ENCODE results near the gene TMEM184B. TPM values are rescaled to one million over a fixed set of nuclear protein-coding genes. Genes with fewer than 3 reads are reported as not detected.

The TMEM184B gene
- total RNA-seq, 4 donors from 2014 or later: 25.4 to 40.7 (median 31.2) TPM

DNA sequence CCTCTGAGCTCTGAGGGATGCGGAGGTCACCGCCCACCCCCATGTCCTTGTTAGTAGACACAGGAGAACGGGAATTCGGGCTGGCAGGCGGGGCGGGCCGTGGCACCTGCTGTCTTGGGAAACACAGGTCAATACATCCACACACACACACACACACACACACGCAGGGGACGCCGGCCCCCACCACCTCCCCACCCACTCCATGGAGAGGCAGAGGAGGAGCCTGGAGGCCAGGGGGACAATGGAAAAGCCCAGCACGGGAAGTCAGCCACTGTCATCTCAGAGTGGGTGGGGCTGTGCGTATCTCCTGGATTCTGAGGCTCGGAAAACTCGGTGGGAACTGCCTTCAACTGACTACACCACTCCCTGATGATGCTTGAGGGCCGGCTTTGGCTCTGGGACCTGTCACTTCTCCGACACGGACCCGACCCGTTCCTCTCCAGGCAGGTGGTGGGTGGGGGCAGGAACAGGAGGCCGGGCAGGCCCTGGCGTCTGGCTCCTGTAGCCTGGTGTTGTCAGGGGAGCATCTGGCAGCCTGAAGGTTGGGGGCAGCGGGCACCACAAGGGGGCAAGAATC is 18.5 kb upstream of the TMEM184B start:
- Histone ChIP-seq H3K27ac (peak overlapping the region; percentile 45 to 72 (median 70)), H3K36me3 (peaks cover 0 to 62% of the 10 kb centered on the region in 2 donors), H3K27me3 (no peaks in the 10 kb centered on the region), H3K4me1 (peaks cover 3 to 4% of the 10 kb centered on the region in 2 donors), H3K4me3 (no peak overlapping the region), H3K9me3 (no peaks in the 10 kb centered on the region)
- intact Hi-C loops (cut with DNase I; ENCODE audit: low total_unique reads): no loop called here
- DNase-seq (no peak), ATAC-seq (peak in 1 of 2 donors; percentile 40)
- TF ChIP-seq POLR2A (IDR thresholded peaks at IDR 0.05): peak in 1 of 2 donors; percentile 14
- TF ChIP-seq, protein P1, sequence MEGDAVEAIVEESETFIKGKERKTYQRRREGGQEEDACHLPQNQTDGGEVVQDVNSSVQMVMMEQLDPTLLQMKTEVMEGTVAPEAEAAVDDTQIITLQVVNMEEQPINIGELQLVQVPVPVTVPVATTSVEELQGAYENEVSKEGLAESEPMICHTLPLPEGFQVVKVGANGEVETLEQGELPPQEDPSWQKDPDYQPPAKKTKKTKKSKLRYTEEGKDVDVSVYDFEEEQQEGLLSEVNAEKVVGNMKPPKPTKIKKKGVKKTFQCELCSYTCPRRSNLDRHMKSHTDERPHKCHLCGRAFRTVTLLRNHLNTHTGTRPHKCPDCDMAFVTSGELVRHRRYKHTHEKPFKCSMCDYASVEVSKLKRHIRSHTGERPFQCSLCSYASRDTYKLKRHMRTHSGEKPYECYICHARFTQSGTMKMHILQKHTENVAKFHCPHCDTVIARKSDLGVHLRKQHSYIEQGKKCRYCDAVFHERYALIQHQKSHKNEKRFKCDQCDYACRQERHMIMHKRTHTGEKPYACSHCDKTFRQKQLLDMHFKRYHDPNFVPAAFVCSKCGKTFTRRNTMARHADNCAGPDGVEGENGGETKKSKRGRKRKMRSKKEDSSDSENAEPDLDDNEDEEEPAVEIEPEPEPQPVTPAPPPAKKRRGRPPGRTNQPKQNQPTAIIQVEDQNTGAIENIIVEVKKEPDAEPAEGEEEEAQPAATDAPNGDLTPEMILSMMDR (IDR thresholded peaks at IDR 0.05 in 4 of 5, conservative IDR thresholded peaks at IDR 0.05 in 1 of 5): no peak
- in situ Hi-C loops (cut with MboI; ENCODE audit: low sequenced_read_pairs in 4 of 4): no loop called here

DNA sequence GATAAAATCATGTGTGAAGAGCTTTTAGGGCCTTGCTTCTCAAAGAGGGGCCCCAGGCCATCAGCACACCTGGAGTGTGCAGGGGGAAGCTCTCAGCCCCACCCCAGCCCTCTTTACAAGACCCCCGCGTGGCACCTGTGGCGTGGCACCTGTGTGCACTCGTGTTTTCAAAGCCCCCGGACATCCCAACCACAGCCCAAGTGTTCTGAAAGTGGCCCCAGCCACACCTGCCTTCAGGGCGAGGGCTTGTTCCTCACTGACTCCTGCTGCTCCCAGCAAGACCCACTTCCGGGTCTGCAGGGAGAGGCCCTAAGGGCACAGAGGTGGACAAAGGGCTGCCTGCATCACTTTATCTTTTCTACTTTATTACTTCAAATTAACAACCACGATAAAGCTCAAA is 17.5 kb upstream of the TMEM184B start:
- no peaks in the 10 kb centered on the region for H3K27me3 ChIP-seq
- H3K9me3 ChIP-seq: no peaks in the 10 kb centered on the region
- H3K27ac ChIP-seq: peak overlapping the region in 1 of 4 donors; percentile 68
- in situ Hi-C loops (cut with MboI; ENCODE audit: low sequenced_read_pairs in 4 of 4) (no loop called here), intact Hi-C loops (cut with DNase I; ENCODE audit: low total_unique reads) (no loop called here)
- ATAC-seq: no peak
- no peak for TF ChIP-seq POLR2A (IDR thresholded peaks at IDR 0.05)
- TF ChIP-seq, protein P1 (IDR thresholded peaks at IDR 0.05 in 4 of 5, conservative IDR thresholded peaks at IDR 0.05 in 1 of 5): no peak
- H3K4me1 ChIP-seq: no peaks in the 10 kb centered on the region
- DNase-seq: no peak
- H3K4me3 ChIP-seq: no peak overlapping the region
- peaks cover 0 to 53% of the 10 kb centered on the region in 2 donors for H3K36me3 ChIP-seq

DNA sequence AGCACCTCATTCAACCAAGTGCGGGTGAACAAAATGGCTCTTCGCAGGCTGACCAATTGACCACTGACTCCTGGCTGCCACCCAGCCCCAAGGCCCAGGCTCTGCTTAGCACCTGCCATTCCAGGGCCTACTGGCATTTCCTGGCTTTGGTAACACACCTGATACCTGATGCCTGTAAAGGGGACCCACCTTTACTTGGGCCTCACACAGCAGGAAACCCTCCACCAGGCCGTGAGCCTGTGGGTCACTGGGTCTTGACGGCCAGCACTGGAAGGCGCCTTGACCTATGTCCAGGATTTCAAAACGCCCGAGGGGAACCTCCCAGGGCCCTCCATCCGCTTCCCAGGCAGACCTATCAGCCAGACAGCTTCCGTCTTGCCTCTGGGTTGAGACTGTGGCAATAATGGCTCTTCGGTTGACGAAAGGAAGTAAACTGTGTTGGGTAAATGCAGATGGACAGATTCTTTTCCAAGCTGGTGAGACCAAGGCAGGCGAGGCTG is 16.8 kb upstream of the TMEM184B start:
- DNase-seq: no peak
- Histone ChIP-seq H3K27ac (peak overlapping the region in 2 of 4 donors; percentile 13 to 68), H3K4me3 (no peak overlapping the region), H3K4me1 (peaks cover 0 to 3% of the 10 kb centered on the region in 2 donors), H3K9me3 (no peaks in the 10 kb centered on the region), H3K27me3 (no peaks in the 10 kb centered on the region), H3K36me3 (peaks cover 0 to 46% of the 10 kb centered on the region in 2 donors)
- intact Hi-C loops (cut with DNase I; ENCODE audit: low total_unique reads) (no loop called here), in situ Hi-C loops (cut with MboI; ENCODE audit: low sequenced_read_pairs in 4 of 4) (no loop called here)
- TF ChIP-seq, protein P1 (IDR thresholded peaks at IDR 0.05 in 4 of 5, conservative IDR thresholded peaks at IDR 0.05 in 1 of 5): no peak
- no peak for TF ChIP-seq POLR2A (IDR thresholded peaks at IDR 0.05)
- ATAC-seq: no peak

DNA sequence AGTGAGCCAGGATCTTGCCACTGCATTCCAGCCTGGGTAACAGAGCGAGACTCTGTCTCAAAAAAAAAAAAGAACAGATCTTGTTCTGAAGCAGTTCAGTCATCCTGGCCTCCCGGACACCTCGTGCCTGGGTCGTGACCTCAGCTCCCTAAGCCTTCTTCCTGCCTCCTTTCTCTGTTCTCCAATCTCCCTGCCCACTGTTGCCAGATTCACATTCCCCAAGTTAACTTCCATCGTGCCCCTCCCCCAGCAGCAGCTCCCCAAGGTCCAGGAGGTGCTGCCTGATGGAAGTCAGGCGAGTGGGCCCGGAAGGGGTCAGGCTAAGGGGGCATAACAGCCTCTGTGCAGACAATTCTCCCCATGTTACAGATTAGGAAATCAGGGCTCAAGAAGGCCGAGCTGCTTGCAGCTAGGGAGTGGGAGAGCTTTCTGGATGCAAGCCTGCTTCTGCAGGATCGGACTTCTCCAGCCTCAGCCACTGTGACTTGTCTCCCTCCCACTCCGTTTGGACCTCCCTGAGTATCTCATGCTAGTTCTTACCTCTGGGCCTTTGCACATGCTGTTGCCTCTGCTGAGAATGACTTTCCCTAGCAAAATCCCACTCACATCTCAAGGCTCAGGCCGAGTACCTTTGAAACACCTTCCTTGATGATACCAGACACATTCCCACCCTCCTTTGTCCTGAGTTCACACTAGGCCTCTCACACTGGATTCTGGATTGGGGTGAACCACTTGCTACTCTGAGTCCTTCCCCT is 14.3 kb upstream of the TMEM184B start:
- DNase-seq (no peak), ATAC-seq (no peak)
- peaks cover 0 to 20% of the 10 kb centered on the region in 2 donors for H3K36me3 ChIP-seq
- TF ChIP-seq, protein P1 (IDR thresholded peaks at IDR 0.05 in 4 of 5, conservative IDR thresholded peaks at IDR 0.05 in 1 of 5): no peak
- TF ChIP-seq POLR2A (IDR thresholded peaks at IDR 0.05): no peak
- intact Hi-C loops (cut with DNase I; ENCODE audit: low total_unique reads): no loop called here
- H3K27me3 ChIP-seq: no peaks in the 10 kb centered on the region
- H3K4me3 ChIP-seq: no peak overlapping the region
- in situ Hi-C loops (cut with MboI; ENCODE audit: low sequenced_read_pairs in 4 of 4): no loop called here
- H3K9me3 ChIP-seq: no peaks in the 10 kb centered on the region
- H3K4me1 ChIP-seq: peaks cover 6 to 9% of the 10 kb centered on the region in 2 donors
- peak overlapping the region in 1 of 4 donors; percentile 9 for H3K27ac ChIP-seq

Data from gastrocnemius medialis (tissue), 4 donors.